SU-DHL-6 (cell line): ENCODE measurements around the gene RXRB.

Source experiments
- H2AFZ ChIP-seq: fragments of 200-600 bp; sonication (generic); 2 replicates; pipeline ENCODE4 v1.6.1; 2014; ENCODE audit warnings: low read depth, mild to moderate bottlenecking, moderate library complexity, mixed read lengths, antibody characterized with exemption, low read length; ENCODE audit not compliant: severe bottlenecking
- H3F3A ChIP-seq: fragments of 200-600 bp; shearing (Covaris generic); 2 replicates; pipeline ENCODE4 v1.6.0; 2016; ENCODE audit warnings: antibody characterized with exemption, mild to moderate bottlenecking; ENCODE audit not compliant: insufficient read depth
- H3K27ac ChIP-seq: fragments of 200-600 bp; sonication (generic); 2 replicates; pipeline ENCODE4 v1.5.1; 2016; ENCODE audit warnings: low read depth, mild to moderate bottlenecking, low read length, moderate library complexity, mixed read lengths
- H3K27me3 ChIP-seq: fragments of 200-600 bp; sonication (generic), shearing (Covaris generic); 2 replicates; pipeline ENCODE4 v1.6.0; 2014; ENCODE audit warnings: mild to moderate bottlenecking, low read length
- H3K36me3 ChIP-seq: fragments of 200-600 bp; sonication (generic); 2 replicates; pipeline ENCODE4 v1.6.1; 2014; ENCODE audit warnings: mild to moderate bottlenecking, low read length, mixed read lengths
- H3K4me2 ChIP-seq: fragments of 300-600, 200-600 bp; shearing (Covaris generic), sonication (generic); 2 replicates; pipeline ENCODE4 v1.6.0; 2014; ENCODE audit warnings: low read length, low read depth, mild to moderate bottlenecking; ENCODE audit not compliant: poor library complexity, severe bottlenecking
- H3K4me3 ChIP-seq: fragments of 200-600 bp; sonication (generic); 2 replicates; pipeline ENCODE4 v1.5.1; 2014; ENCODE audit warnings: antibody characterized with exemption, low read length, mild to moderate bottlenecking, mixed read lengths; ENCODE audit not compliant: insufficient read depth, poor library complexity, severe bottlenecking
- H3K79me2 ChIP-seq: fragments of 200-600 bp; sonication (generic); 2 replicates; pipeline ENCODE4 v1.6.1; 2014; ENCODE audit warnings: mild to moderate bottlenecking, low read length, moderate library complexity; ENCODE audit not compliant: insufficient read depth
- H3K9ac ChIP-seq: fragments of 200-600 bp; sonication (generic); 2 replicates; pipeline ENCODE4 v1.7.0; 2014; ENCODE audit warnings: mild to moderate bottlenecking, low read length
- H3K9me2 ChIP-seq: fragments of 200-600 bp; sonication (generic); replicated peaks from 2 replicates; pipeline ENCODE4 v1.6.1; 2014; ENCODE audit warnings: low read length; ENCODE audit not compliant: insufficient read depth
- H3K9me3 ChIP-seq: fragments of 200-600 bp; sonication (generic); 2 replicates; pipeline ENCODE4 v1.6.1; 2014; ENCODE audit warnings: low read length, mixed read lengths; ENCODE audit not compliant: insufficient read depth
- H4K20me1 ChIP-seq: fragments of 200-600 bp; sonication (generic); 2 replicates; pipeline ENCODE4 v1.6.1; 2014; ENCODE audit warnings: low read depth, mild to moderate bottlenecking, antibody characterized with exemption, low read length, moderate library complexity, mixed read lengths
- EZH2phosphoT487 ChIP-seq: fragments of 200-600 bp; sonication (generic), shearing (Covaris generic); conservative IDR thresholded peaks from 2 replicates; pipeline ENCODE4 v1.6.1; 2018; ENCODE audit warnings: mild to moderate bottlenecking, antibody characterized with exemption, low read length, moderate library complexity, mixed read lengths
- TF ChIP-seq, protein P1 (sequence below): fragments of 200-600 bp; sonication (generic); IDR thresholded peaks from one replicate; pipeline ENCODE4 v1.5.1; 2017; ENCODE audit warnings: antibody characterized with exemption, mild to moderate bottlenecking, low read length, moderate library complexity; ENCODE audit not compliant: insufficient read depth, poor library complexity, severe bottlenecking

RXRB gene

DNA sequence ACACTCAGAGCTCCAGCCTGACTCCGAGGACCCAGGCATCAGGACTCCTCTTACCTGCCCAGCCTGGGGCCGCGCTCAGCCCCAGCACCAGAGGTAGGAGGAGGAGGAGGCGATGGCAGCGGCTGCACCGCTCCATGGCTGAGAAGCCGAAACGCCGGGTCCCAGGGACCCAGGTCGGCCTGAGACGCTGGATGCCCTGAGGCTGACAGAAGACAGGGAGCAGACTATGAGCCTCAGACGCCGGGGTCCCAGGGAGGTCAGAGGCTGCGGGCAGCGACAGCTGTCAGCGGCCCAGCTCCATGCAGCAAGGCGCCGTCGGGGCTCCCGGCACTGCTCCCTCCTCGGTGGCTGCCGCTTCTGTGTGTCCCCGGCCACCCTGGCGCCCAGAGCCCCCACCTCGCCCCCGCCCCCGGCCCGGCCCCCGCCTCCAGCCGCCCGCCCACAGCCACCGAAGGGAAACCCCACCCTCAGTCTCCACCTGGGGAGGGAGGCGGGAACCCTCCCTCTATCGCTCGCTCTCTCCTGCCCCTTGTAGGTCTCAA, 8.3 kb downstream of the RXRB start, which contains the start of gene COL11A2:
Gene COL11A2, minus strand, starts transcription at position 363 of the 542 bp plus-strand sequence. Its CDS starts 227 bp downstream, at position 136.
- H4K20me1 ChIP-seq: no peaks in the 10 kb centered on the region
- TF ChIP-seq, protein P1, sequence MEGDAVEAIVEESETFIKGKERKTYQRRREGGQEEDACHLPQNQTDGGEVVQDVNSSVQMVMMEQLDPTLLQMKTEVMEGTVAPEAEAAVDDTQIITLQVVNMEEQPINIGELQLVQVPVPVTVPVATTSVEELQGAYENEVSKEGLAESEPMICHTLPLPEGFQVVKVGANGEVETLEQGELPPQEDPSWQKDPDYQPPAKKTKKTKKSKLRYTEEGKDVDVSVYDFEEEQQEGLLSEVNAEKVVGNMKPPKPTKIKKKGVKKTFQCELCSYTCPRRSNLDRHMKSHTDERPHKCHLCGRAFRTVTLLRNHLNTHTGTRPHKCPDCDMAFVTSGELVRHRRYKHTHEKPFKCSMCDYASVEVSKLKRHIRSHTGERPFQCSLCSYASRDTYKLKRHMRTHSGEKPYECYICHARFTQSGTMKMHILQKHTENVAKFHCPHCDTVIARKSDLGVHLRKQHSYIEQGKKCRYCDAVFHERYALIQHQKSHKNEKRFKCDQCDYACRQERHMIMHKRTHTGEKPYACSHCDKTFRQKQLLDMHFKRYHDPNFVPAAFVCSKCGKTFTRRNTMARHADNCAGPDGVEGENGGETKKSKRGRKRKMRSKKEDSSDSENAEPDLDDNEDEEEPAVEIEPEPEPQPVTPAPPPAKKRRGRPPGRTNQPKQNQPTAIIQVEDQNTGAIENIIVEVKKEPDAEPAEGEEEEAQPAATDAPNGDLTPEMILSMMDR: no peak
- TF ChIP-seq EZH2phosphoT487: no peak
- H3K27me3 ChIP-seq: no peaks in the 10 kb centered on the region
- H3K27ac ChIP-seq: no peak within 1 kb of the TSS
- no peaks in the 10 kb centered on the region; the same call in 1 of the 2 replicates for H3K79me2 ChIP-seq
- H3K9ac ChIP-seq: no peak within 1 kb of the TSS
- H3K9me2 ChIP-seq: no peaks in the 10 kb centered on the region
- no peak within 1 kb of the TSS for H3K4me2 ChIP-seq
- peaks cover 5% of the 10 kb centered on the region; the same call in 1 of the 2 replicates for H3F3A ChIP-seq
- H2AFZ ChIP-seq: no peak within 1 kb of the TSS
- peaks cover 8% of the 10 kb centered on the region for H3K36me3 ChIP-seq
- no peak within 1 kb of the TSS for H3K4me3 ChIP-seq
- H3K9me3 ChIP-seq: no peaks in the 10 kb centered on the region

DNA sequence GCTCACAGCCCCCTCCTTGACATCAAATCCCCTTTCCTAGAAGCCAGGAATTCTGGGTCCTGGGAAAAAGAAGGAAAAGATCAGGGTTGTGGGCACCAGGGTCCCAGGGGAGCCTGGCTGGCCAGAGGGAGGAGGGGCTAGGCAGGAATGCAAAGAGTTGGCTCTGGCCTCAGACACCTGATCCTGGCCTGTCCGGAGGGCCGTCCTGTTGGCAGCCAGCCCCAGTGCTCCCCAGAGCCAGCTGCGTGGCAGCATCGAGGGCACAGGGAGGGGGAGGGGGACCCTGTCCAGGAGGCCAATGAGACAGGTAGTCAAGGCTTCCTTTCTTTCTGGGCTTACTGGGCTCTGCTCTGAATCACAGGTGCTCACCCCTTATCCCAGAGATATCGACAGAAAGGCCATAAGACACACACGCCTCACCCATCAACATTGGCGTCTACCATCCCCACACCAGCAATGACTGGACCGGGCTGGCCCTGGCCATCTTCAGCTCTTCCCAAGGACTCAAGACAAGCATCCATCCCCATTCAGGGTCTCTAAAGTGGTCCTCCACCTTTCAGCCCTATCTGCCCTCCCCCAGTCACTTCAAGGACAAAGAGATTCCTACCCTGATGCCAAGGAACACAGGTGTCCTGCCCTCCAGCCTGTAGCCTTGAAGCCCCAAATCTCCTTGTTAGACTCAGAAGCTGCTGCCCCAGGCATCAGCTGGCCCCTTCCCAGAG, 8.9 kb downstream of the RXRB start:
- TF ChIP-seq, protein P1: no peak
- TF ChIP-seq EZH2phosphoT487: no peak
- no peaks in the 10 kb centered on the region for H4K20me1 ChIP-seq
- no peaks in the 10 kb centered on the region for H3K27me3 ChIP-seq
- no peaks in the 10 kb centered on the region for H3K9me2 ChIP-seq
- no peaks in the 10 kb centered on the region for H3K9me3 ChIP-seq
- no peak overlapping the region for H3K27ac ChIP-seq
- H3K79me2 ChIP-seq: no peaks in the 10 kb centered on the region
- H3F3A ChIP-seq: no peaks in the 10 kb centered on the region
- H3K4me2 ChIP-seq: no peak overlapping the region
- no peak overlapping the region for H3K4me3 ChIP-seq
- no peak overlapping the region for H3K9ac ChIP-seq
- peaks cover 2% of the 10 kb centered on the region; the same call in 1 of the 2 replicates for H3K36me3 ChIP-seq
- H2AFZ ChIP-seq: no peak overlapping the region

DNA sequence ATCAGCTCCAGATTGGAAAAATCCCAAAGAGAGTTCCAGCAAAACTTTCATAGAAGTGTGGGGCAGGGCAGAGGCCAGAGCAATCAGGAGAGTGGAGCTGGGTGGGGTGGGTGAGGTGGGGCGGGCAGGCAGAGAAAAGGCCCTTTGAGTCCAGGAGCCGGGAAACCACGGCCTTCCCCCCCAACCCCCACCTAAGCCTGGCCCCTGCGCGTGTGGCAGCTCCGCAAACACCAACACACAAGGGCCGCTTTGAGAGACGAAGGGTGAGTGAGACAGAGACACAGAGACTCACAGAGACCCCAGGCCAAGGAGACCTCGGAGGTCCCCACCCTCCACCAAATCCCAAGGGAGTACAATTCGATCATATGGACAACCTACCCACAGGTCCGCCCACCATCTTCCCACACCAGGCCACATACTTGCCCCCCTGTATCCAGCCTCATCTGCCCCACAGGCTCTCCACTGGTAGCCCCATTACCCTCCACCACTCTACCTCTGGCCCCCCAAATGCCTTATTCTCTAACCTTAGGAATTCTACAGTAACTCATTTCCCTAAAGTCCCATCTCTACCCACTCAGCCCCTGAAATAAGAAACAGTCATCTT, 9.9 kb downstream of the RXRB start:
- no peak overlapping the region for H3K4me2 ChIP-seq
- no peak overlapping the region for H3K4me3 ChIP-seq

More for the DNA sequence above, 9.9 kb downstream of the RXRB start:
- Histone ChIP-seq H3K9ac (no peak overlapping the region), H3K36me3 (no peaks in the 10 kb centered on the region), H3K9me2 (no peaks in the 10 kb centered on the region), H3K9me3 (no peaks in the 10 kb centered on the region), H3K27me3 (no peaks in the 10 kb centered on the region), H4K20me1 (no peaks in the 10 kb centered on the region), H2AFZ (no peak overlapping the region), H3F3A (no peaks in the 10 kb centered on the region), H3K27ac (no peak overlapping the region), H3K79me2 (no peaks in the 10 kb centered on the region)
- TF ChIP-seq, protein P1: no peak
- TF ChIP-seq EZH2phosphoT487: no peak
